ENCODE measurements around the gene ZNF334.

Gene ZNF334

GRCh38 chr20:46549188-46549972 is 36.0 kb upstream of the ZNF334 start:
- no peak overlapping the region for H3K27ac ChIP-seq
- no peak for TF ChIP-seq ZFX (IDR thresholded peaks at IDR 0.05; ENCODE audit: borderline replicate concordance)
- no peak for TF ChIP-seq CTCF (IDR thresholded peaks at IDR 0.05)

- TF ChIP-seq CTCF (IDR thresholded peaks at IDR 0.05) (no peak), ZFX (IDR thresholded peaks at IDR 0.05; ENCODE audit: borderline replicate concordance) (no peak)
These were observed 35.3 kb upstream of the ZNF334 start for GRCh38 chr20:46548688-46549087.

GRCh38 chr20:46547995-46548394 is 34.6 kb upstream of the ZNF334 start:
- TF ChIP-seq CTCF (IDR thresholded peaks at IDR 0.05) (no peak), ZFX (IDR thresholded peaks at IDR 0.05; ENCODE audit: borderline replicate concordance) (no peak)
- H3K27ac ChIP-seq: no peak overlapping the region

More at GRCh38 chr20:46548688-46549087, 35.3 kb upstream of the ZNF334 start:
- no peak overlapping the region for H3K27ac ChIP-seq

- H3K27ac ChIP-seq: no peak overlapping the region
- TF ChIP-seq ZFX (IDR thresholded peaks at IDR 0.05; ENCODE audit: borderline replicate concordance) (no peak), CTCF (IDR thresholded peaks at IDR 0.05) (no peak)
These were observed 33.6 kb upstream of the ZNF334 start for GRCh38 chr20:46546936-46547335.

GRCh38 chr20:46546298-46546697 is 32.9 kb upstream of the ZNF334 start:
- no peak for TF ChIP-seq ZFX (IDR thresholded peaks at IDR 0.05; ENCODE audit: borderline replicate concordance)
- TF ChIP-seq CTCF (IDR thresholded peaks at IDR 0.05): no peak

GRCh38 chr20:46545827-46546138 is 32.4 kb upstream of the ZNF334 start:
- TF ChIP-seq ZFX (IDR thresholded peaks at IDR 0.05; ENCODE audit: borderline replicate concordance): no peak
- no peak for TF ChIP-seq CTCF (IDR thresholded peaks at IDR 0.05)
- no peak overlapping the region for H3K27ac ChIP-seq

More at GRCh38 chr20:46546298-46546697, 32.9 kb upstream of the ZNF334 start:
- no peak overlapping the region for H3K27ac ChIP-seq

- TF ChIP-seq ZFX (IDR thresholded peaks at IDR 0.05; ENCODE audit: borderline replicate concordance): no peak
- no peak overlapping the region for H3K27ac ChIP-seq
These were observed 31.9 kb upstream of the ZNF334 start for GRCh38 chr20:46545077-46545826.

All from 22Rv1 (cell line).